Panc1 (cell line): ENCODE results near the gene OR2H2. TPM values are rescaled to one million over a fixed set of nuclear protein-coding genes. Genes with fewer than 3 reads are reported as not detected.

Experiments used
- ATAC-seq: fragments of 200-7000 bp; cut with Tn5 transposase; 2 replicates; pipeline ENCODE4 v1.9.1; 2020; ENCODE audit warnings: mild to moderate bottlenecking, moderate library complexity
- BruUV-seq: library from RNA; stranded (reverse); fragments of 400-500 nt; replicated peaks from 2 replicates; lab custom pipeline; 2021; lab: Mats Ljungman, UMichigan
- CTCF ChIA-PET: fragments of 300-600 bp; sonication (Branson Sonifier 250); formaldehyde crosslinking; loops from one replicate; lab custom pipeline; 2022; ENCODE audit warnings: antibody characterized with exemption; lab: Charles Lee
- POLR2A ChIA-PET: fragments of 300-600 bp; sonication (Branson Sonifier 250); formaldehyde crosslinking; loops from one replicate; lab custom pipeline; 2022; ENCODE audit warnings: antibody characterized with exemption; lab: Charles Lee
- DNase-seq: peaks from one replicate; pipeline ENCODE4 v3.0.0-alpha.2; 2010; ENCODE audit warnings: low read depth, low spot score
- H3K27ac ChIP-seq: 2 replicates; pipeline ENCODE4 v1.5.1; 2011; ENCODE audit warnings: mild to moderate bottlenecking, low read length, inconsistent platforms
- H3K27me3 ChIP-seq: fragments of 200-500 bp; sonication (Bioruptor generic); 2 replicates; pipeline ENCODE4 v1.6.0; 2014; ENCODE audit warnings: low read length, inconsistent platforms; ENCODE audit not compliant: control insufficient read depth, insufficient read depth
- H3K36me3 ChIP-seq: fragments of 200-500 bp; sonication (Bioruptor generic); 2 replicates; pipeline ENCODE4 v1.5.1; 2014; ENCODE audit warnings: inconsistent platforms, mild to moderate bottlenecking, low read length, moderate library complexity; ENCODE audit not compliant: control insufficient read depth, insufficient read depth
- H3K4me1 ChIP-seq: 2 replicates; pipeline ENCODE4 v1.5.1; 2011; ENCODE audit warnings: inconsistent platforms, mild to moderate bottlenecking, low read length, moderate library complexity; ENCODE audit not compliant: control insufficient read depth, insufficient read depth
- H3K4me3 ChIP-seq, 2 experiments: 2 replicates each; pipeline ENCODE4 v1.5.1; 2011 to 2012; ENCODE audit warnings: low read depth in 2 of 2, low read length in 2 of 2, mild to moderate bottlenecking in 2 of 2, inconsistent platforms in 1 of 2, moderate library complexity in 1 of 2
- H3K9me3 ChIP-seq: fragments of 200-500 bp; sonication (Bioruptor generic); 2 replicates; pipeline ENCODE4 v1.5.1; 2014; ENCODE audit warnings: low read depth, mild to moderate bottlenecking, inconsistent platforms, low read length, moderate library complexity; ENCODE audit not compliant: control insufficient read depth, insufficient read depth
- POLR2AphosphoS5 ChIP-seq: IDR thresholded peaks from 2 replicates; pipeline ENCODE4 v1.6.1; 2012; ENCODE audit warnings: mild to moderate bottlenecking, low read depth, low read length, moderate library complexity
- SIN3A ChIP-seq: IDR thresholded peaks from 2 replicates; pipeline ENCODE4 v1.6.1; 2012; ENCODE audit warnings: low read depth, mild to moderate bottlenecking, low read length, moderate library complexity, borderline replicate concordance; ENCODE audit not compliant: insufficient read depth
- TCF7L2 ChIP-seq: IDR thresholded peaks from 2 replicates; pipeline ENCODE4 v1.6.1; 2011; ENCODE audit warnings: mild to moderate bottlenecking, low read depth, low read length, inconsistent platforms
- in situ Hi-C: cut with HindIII; loops from 2 replicates; pipeline ENCODE4 v1.10.0; 2016; ENCODE audit warnings: low sequenced_read_pairs, low pct_unique_long_range_greater_than_20kb
- intact Hi-C: fragments of 100-400 bp; cut with micrococcal nuclease; formaldehyde crosslinking; loops from one replicate; pipeline ENCODE4 v1.10.0; 2022; ENCODE audit not compliant: unreplicated experiment
- total RNA-seq: library from RNA; stranded (reverse); gene quantifications from one replicate; pipeline ENCODE4 v1.2.1, GENCODE V29; 2021; ENCODE audit not compliant: unreplicated experiment
- TF ChIP-seq, protein P1 (sequence below): fragments of 450-650 bp; IDR thresholded peaks from 2 replicates; pipeline ENCODE4 v1.5.1; 2017; ENCODE audit warnings: mild to moderate bottlenecking
- TF ChIP-seq, protein P2 (sequence below), 2 experiments: IDR thresholded peaks; 2 replicates each; pipeline ENCODE4 v1.6.1; 2011 to 2012; ENCODE audit warnings: low read depth in 2 of 2, control low read depth in 1 of 2, low read length in 1 of 2, mild to moderate bottlenecking in 1 of 2, moderate library complexity in 1 of 2; ENCODE audit not compliant: insufficient read depth in 1 of 2

OR2H2 gene
- total RNA-seq, 1 experiment from 2014 or later, result not detected

DNA sequence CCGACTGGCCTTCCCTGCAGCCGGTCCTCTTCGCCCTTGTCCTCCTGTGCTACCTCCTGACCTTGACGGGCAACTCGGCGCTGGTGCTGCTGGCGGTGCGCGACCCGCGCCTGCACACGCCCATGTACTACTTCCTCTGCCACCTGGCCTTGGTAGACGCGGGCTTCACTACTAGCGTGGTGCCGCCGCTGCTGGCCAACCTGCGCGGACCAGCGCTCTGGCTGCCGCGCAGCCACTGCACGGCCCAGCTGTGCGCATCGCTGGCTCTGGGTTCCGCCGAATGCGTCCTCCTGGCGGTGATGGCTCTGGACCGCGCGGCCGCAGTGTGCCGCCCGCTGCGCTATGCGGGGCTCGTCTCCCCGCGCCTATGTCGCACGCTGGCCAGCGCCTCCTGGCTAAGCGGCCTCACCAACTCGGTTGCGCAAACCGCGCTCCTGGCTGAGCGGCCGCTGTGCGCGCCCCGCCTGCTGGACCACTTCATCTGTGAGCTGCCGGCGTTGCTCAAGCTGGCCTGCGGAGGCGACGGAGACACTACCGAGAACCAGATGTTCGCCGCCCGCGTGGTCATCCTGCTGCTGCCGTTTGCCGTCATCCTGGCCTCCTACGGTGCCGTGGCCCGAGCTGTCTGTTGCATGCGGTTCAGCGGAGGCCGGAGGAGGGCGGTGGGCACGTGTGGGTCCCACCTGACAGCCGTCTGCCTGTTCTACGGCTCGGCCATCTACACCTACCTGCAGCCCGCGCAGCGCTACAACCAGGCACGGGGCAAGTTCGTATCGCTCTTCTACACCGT lies 31.5 kb upstream of the OR2H2 start:
- H3K27ac ChIP-seq, result no peak overlapping the region
- CTCF ChIA-PET, result no interaction called here
- ATAC-seq, result no peak
- POLR2A ChIA-PET, result no interaction called here
- intact Hi-C loops, result no loop called here
- H3K4me1 ChIP-seq, result no peaks in the 10 kb centered on the region
- TF ChIP-seq POLR2AphosphoS5 (no peak), SIN3A (no peak), TCF7L2 (no peak)
- TF ChIP-seq, protein P1, sequence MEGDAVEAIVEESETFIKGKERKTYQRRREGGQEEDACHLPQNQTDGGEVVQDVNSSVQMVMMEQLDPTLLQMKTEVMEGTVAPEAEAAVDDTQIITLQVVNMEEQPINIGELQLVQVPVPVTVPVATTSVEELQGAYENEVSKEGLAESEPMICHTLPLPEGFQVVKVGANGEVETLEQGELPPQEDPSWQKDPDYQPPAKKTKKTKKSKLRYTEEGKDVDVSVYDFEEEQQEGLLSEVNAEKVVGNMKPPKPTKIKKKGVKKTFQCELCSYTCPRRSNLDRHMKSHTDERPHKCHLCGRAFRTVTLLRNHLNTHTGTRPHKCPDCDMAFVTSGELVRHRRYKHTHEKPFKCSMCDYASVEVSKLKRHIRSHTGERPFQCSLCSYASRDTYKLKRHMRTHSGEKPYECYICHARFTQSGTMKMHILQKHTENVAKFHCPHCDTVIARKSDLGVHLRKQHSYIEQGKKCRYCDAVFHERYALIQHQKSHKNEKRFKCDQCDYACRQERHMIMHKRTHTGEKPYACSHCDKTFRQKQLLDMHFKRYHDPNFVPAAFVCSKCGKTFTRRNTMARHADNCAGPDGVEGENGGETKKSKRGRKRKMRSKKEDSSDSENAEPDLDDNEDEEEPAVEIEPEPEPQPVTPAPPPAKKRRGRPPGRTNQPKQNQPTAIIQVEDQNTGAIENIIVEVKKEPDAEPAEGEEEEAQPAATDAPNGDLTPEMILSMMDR, result no peak
- TF ChIP-seq, protein P2, sequence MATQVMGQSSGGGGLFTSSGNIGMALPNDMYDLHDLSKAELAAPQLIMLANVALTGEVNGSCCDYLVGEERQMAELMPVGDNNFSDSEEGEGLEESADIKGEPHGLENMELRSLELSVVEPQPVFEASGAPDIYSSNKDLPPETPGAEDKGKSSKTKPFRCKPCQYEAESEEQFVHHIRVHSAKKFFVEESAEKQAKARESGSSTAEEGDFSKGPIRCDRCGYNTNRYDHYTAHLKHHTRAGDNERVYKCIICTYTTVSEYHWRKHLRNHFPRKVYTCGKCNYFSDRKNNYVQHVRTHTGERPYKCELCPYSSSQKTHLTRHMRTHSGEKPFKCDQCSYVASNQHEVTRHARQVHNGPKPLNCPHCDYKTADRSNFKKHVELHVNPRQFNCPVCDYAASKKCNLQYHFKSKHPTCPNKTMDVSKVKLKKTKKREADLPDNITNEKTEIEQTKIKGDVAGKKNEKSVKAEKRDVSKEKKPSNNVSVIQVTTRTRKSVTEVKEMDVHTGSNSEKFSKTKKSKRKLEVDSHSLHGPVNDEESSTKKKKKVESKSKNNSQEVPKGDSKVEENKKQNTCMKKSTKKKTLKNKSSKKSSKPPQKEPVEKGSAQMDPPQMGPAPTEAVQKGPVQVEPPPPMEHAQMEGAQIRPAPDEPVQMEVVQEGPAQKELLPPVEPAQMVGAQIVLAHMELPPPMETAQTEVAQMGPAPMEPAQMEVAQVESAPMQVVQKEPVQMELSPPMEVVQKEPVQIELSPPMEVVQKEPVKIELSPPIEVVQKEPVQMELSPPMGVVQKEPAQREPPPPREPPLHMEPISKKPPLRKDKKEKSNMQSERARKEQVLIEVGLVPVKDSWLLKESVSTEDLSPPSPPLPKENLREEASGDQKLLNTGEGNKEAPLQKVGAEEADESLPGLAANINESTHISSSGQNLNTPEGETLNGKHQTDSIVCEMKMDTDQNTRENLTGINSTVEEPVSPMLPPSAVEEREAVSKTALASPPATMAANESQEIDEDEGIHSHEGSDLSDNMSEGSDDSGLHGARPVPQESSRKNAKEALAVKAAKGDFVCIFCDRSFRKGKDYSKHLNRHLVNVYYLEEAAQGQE (IDR thresholded peaks at IDR 0.05; ENCODE audit: insufficient read depth in 1 of 2, low read depth in 2 of 2, low read length in 1 of 2), result no peak
- H3K27me3 ChIP-seq, result no peaks in the 10 kb centered on the region
- no peaks in the 10 kb centered on the region for H3K36me3 ChIP-seq
- no peaks in the 10 kb centered on the region for H3K9me3 ChIP-seq
- in situ Hi-C loops, result no loop called here
- no peak for DNase-seq
- H3K4me3 ChIP-seq, result no peak overlapping the region
- no TSS peak for BruUV-seq

DNA sequence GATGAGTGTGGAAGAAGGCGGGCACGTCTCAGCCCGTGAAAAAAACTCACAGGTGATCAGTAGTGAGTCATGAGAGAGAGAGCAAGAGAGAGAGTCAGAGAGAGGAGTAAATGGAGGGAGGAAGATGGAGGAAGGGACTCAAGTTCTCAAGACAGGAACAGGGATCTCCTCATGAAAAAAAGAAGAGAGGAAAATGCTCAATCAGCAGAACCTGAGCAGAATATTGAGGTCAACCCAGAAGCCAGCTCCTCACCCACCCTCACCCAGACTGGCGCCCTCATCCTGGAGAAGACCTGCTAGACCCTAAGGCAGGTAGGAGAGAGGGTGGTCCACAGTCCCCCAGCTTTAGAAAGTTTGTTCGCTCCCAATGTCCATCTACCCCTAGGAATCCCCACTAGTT lies 30.2 kb upstream of the OR2H2 start:
- Histone ChIP-seq H3K27me3 (no peaks in the 10 kb centered on the region), H3K9me3 (no peaks in the 10 kb centered on the region), H3K4me3 (no peak overlapping the region), H3K27ac (no peak overlapping the region), H3K4me1 (no peaks in the 10 kb centered on the region), H3K36me3 (no peaks in the 10 kb centered on the region)
- DNase-seq (no peak), ATAC-seq (no peak)
- BruUV-seq, result no TSS peak
- ChIA-PET CTCF (no interaction called here), POLR2A (no interaction called here)
- in situ Hi-C loops (no loop called here), intact Hi-C loops (no loop called here)
- no peak for TF ChIP-seq SIN3A
- no peak for TF ChIP-seq TCF7L2
- TF ChIP-seq, protein P2 (IDR thresholded peaks at IDR 0.05; ENCODE audit: insufficient read depth in 1 of 2, low read depth in 2 of 2, low read length in 1 of 2), result no peak
- TF ChIP-seq POLR2AphosphoS5, result no peak
- TF ChIP-seq, protein P1, result no peak
